Mucosa of gallbladder (tissue), 1 donor: ENCODE data around the gene ZBTB2. TPM values are rescaled to one million over a fixed set of nuclear protein-coding genes. Genes with fewer than 3 reads are reported as not detected.

Source experiments
- DNase-seq: peaks from one replicate; pipeline ENCODE4 v3.0.0-alpha.2; 2020; ENCODE audit warnings: low spot score
- total RNA-seq: library from RNA; stranded (reverse); gene quantifications from one replicate; pipeline ENCODE4 v1.2.1, GENCODE V29; 2021
- donor health status: DM: no; HTN: no; CAD: no.

Gene ZBTB2, protein sequence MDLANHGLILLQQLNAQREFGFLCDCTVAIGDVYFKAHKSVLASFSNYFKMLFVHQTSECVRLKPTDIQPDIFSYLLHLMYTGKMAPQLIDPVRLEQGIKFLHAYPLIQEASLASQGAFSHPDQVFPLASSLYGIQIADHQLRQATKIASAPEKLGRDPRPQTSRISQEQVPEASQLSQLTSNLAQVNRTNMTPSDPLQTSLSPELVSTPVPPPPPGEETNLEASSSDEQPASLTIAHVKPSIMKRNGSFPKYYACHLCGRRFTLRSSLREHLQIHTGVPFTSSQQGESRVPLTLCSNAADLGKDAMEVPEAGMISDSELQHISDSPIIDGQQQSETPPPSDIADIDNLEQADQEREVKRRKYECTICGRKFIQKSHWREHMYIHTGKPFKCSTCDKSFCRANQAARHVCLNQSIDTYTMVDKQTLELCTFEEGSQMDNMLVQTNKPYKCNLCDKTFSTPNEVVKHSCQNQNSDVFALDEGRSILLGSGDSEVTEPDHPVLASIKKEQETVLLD
- total RNA-seq = 9.1 TPM

DNA sequence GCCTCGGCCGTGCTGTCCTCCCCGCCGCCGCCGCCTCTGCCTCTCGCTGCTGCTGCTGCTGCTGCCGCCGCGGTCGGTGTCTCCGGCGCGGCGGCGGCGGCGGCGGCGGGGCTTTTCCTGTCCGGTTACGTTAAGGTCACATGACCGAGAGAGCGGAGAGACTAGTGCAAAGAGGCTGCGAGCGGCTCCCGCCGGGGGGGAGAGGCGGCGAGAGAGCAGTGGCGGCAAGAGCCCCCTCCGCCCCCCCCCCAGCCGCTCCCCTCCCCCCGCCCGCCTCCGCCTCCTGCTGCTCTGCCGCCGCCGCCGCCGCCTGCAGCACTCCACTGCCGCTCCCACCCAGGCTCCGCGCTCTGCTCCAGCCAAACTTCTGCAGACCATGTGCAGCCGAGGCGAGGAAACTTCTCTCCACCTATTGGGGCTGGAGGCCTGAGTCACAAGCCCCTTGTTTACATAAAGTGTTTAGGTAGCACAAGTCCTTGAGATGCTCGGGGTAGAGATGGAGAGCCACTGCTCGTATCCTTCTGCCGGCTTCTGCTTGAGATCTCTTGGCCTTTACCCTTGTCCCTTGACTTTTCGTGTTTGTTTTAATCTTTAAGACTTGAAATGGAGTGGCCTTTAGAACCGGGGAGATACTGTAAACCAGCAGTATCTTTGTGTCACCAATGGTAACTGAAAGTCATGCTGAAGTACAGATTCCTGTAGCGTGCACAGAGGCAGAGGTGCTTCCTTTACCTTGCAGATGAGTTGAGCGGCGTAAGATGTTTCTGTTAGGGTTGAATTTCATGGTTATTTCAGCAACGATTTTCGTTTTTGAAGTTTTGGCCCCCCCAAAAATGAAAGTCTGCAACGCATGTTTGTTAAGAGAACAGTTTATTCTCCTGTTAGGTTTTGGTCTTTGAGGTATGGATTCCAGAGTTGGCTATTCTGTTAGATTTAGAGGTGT is at the start of gene ZBTB2:
Gene ZBTB2 (minus strand): TSS at position 89 of the 943 bp plus-strand sequence. CDS start 17,922 bp downstream, outside the sequence.
- peak; percentile 59 for DNase-seq

DNA sequence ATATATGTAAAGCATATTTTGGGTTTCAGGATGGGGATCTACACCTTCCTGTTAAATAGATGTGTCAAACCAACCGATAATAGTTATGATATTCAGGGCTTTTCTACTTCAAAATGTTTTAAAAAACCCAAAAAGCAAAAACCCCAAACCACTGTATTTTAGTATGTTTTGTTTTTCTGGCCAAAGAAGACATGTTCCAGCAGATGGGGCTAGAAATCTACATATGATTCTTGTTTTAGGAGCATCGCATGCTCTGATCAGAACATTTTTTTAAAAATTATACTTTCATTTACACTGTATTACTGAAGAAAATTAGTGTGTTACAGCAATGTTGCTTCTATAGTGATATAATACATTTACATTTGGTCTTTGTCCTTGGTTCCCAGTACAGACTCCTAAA is 49.6 kb upstream of the ZBTB2 start:
- no peak for DNase-seq

DNA sequence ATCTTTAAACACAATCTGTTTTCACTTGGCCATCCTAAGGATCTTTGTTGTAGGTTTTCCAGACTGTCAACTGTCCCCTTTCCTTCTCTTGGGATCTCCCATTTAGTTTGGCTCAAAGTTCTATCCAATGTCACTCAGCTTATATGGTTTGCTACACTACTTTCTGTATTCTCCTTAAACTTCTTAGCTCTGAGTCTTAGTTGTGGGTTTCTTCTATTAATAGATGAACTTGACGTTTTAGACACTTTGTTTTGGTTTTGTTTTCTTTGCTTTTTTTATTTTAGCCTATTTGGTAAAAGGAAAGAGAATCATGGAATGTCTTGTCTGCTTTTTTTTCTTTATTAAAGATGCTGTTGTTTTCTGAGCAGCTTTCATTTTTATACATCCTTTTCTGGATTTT is 49.1 kb upstream of the ZBTB2 start:
- no peak for DNase-seq

DNA sequence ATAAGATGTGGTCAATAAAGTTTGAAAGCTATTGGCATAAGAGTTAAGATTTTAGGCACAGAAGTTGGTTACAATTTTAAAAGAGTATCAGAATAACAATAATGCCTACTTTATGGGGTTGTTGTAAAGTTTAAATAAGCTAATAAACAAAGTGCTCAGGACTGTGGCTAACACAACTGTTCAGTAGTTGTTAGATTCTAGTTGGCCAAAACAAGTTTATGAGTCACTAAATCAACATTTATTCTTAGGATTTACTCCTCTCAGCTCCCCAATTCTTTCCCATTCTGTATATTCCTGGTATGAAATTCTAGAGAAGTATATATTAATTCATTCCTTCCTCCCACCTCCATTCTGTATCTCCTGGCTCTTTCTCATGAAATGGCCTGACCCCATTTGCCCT is 46.0 kb upstream of the ZBTB2 start:
- DNase-seq = no peak

DNA sequence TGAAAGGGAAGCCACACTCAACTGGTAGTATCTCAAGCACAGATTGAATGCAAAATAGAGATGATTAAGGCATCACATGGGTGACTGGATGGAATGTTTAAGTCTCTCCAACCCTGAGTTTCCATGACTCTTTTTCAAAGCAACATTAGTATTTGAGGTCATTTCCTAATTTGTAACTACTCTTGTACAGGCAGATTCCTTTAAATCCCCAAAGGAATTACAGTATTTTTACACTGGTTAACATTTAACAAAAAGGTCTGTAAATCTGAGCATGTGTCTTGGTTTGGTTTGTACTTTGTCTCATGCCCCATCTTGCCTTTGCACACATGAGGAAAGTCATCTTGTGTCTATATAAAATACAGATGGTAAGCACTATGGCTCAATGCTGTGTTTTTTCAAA is 45.4 kb upstream of the ZBTB2 start:
- DNase-seq = no peak

DNA sequence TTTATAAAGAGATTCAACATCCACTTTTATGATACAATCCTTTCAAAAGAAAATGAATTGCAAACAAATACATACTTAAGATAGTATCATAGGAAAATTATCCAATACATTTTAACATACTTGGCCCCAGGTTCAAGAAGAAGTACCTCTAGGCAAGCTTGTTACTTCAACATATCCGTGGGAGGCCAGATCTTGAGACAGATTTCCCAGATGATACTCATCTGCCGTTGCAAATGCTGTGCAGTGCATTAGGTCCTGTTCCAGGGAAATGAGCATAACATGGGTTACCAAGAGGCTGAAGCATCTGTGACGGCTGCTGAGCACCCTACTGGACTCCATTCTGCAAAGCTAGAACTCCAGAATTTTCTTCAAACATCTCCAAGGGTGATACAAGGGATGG is 44.9 kb upstream of the ZBTB2 start:
- DNase-seq = no peak

DNA sequence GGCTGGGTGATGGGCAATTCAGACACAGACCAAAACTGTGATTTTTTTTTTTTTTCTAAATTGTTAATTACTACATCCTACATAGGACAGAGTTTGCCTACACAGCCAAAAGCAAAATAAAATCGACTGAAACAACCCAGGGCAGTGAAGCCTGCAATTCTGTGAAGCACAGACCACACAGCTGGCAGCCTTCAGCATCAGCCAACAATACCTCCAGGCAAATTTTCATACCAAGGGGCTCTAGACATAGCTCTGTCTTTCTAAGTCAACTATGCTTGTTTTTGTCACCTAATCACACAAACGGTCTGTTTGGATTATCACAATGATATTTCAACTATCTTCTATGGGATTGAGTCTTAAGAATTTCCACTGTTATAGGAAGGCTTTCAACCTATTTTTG is 43.0 kb upstream of the ZBTB2 start:
- DNase-seq = no peak

DNA sequence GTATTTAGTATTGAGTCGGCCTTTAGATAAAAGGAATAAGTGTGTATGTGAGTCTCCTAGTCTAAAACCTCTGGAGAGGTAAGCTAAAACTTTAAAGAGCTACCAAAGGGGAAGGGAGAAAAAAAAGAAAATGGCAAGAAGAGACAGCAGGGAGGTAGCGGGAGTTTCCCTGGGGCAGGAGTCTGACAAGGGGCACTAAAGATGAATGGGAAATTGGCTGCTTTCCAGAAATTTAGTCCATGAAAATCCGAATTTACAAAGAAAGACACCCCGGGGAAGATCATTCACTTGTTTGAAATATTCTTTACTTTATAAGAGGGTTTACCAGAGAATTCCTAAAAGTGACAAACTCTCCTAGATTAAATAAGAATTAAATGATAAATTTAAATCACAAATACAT is 41.3 kb upstream of the ZBTB2 start:
- no peak for DNase-seq

DNA sequence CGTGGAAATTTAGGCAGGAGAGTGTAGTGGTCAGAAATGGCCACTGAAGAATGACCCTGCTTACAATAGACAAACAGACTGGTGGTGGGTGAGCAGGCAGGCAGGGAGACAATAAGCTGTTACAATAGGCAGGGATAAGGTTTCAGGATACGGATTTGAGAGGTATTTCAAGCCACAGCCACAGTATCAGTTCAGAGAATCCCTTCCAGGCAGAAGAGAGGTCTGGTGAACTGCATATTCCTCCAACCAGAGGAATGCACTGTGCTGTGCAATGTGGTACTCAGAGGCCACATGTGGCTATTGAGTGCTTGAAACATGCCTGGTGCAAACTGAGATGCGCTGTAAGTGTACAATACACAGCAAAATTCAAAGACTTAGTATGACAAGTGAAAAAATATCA is 40.0 kb upstream of the ZBTB2 start:
- no peak for DNase-seq

DNA sequence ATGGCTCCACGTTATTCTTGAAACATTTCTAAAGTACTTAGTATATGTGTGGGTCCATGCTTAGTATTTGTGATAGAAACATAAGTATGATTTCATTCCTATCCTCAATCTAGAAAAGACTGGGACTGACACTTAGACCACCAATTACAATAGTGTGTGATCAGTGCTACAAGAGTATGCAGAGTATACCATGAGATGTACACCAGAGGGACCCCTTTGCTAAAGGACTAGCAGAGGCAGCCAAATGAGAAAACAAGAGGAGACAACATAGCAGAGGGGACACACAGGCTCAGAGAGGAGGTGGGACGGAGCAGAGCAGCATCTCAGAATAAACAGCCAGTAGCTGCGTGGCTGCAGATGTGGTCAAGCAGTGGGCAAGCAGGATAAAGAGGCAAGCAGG is 39.5 kb upstream of the ZBTB2 start:
- DNase-seq = no peak

DNA sequence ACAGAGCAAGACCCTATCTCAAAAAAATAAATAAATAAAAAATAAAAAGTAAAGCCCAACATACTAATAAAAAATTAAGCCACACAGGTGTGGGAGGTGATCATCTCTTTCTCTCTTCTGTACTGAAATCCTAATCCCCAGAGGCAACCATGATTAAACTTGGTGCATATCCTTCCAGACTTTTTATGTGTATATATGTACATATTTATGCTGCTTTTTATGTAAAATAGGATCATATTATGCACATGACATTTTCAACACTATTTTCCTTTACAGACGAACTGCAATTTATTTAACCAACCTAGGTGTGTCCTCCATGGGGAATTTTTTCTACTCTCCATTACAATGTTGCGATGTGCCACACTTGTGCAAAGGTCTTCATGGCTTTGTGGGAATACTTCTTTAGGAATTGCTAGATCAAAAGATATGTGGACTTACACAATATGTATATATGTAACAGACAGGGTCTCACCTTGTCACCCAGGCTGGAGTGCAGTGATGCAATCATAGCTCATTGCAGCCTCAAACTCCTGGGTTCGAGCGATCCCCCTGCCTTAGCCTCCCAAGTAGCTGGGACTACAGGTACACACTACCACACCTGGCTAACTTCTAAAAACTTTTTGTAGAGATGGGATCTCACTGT is 36.9 kb upstream of the ZBTB2 start:
- no peak for DNase-seq

DNA sequence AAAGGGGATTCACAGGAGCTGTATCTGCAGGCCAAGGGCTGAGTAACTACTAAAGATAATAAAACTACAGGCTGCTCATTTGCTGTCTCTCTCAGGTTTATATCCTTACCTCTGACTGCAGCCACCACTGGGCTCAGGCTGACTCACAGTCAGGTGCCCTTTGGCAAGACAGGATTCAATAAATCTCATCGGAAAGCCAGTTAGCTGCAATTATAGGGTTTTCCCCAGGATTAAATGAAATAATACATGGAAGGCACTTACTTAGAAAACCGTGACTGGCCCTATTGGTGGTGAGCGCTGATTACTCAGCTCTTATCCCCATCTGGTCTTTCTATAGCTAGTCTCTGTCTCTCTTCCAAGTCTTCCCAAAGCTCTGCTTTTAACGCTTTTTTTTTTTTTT is 34.2 kb upstream of the ZBTB2 start:
- DNase-seq = no peak

DNA sequence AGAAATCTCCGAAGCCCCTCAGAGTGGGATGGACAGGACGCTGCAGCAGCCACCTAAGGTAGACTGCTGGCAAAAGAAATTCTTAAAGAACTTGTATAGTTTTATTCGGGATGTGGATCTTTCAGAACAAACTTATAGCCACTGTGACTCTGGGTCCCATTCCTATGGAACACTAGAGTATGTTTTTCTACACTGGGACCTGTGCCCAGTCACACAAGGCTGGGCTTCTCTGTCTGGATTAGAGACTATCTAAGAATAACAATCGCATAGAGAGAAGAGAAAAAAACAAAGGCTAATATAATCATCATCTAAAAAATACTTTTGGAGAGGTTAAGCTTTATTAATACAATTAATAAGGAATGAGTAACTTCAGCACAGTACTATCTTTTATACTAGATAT is 31.6 kb upstream of the ZBTB2 start:
- DNase-seq = no peak

DNA sequence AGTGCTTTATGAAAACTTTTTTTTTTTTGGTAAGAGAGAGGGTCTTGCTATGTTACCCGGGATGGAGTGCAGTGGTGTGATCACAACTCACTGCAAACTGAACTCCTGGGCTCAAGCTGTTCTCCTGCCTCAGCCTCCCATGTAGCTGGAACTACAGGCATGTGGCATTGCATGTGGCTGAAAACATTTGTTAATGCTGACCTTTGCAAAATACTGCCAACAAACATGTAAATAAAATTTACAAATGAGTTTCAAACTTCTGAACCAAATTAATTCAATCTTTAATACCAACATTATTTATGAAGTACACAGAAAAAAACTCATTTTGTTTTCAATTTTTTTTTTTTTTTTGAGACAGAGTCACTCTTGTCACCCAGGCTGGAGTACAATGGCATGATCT is 26.1 kb upstream of the ZBTB2 start:
- DNase-seq = no peak

DNA sequence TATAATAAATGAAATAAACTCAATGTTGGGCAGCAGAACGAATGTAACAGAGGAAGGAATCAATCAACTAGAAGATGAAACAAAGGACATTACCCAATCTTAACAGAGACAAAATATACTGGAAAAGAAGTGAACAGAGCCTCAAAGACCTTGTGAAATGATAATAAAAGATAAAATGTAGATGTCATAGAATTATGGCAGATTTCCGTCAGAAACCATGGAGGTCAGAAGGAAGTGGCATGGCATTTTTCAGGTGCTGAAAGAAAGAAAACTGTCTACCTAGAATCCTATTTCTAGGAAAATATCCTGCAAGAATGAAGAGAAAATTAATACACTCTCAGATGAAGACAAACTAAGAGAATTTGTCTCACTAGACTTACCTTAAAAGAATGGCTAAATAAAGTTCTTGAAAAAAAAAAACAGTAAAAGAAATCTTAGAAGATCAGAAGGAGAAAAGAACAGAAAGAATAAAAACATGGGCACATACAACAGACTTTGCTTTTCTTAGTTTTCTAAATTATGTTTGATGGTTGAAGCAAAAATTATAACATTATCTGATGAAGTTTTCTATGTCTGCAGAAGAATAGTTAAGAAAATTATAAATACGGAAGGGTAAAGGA is 23.4 kb upstream of the ZBTB2 start:
- DNase-seq = no peak

DNA sequence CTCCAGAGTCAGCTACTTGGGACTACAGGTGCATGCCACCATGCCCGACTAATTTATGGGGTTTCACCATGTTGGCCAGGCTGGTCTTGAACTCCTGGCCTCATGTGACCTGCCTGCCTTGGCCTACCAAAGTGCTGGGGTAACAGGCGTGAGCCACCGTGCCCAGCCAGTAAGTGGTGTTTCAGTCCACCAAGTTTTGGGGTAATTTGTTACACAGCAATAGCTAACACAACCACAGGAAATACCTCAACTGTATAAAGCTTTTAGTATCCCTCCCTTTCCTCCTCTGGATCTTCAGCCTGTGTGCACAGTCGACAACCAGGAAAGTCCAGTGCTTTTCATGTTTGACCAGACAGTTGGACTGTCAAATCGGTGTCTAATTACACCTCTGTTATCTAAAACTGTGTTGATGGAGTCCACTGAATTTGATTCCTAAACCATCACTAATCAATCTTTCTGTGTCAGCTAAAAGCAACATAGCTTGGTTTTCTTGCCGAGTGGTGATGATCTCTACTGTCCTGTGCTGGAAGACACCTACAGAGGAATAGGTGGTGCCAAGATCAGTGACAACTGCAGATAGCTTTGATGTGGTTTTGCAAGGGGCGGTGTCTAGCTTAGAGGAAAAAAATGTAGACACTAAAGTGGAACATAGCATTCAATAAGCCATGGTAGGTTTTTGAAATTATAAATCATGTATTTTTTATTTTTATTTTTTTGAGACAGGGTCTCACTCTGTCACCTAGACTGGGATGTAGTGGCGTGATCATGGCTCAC is 22.2 kb upstream of the ZBTB2 start:
- DNase-seq = no peak

DNA sequence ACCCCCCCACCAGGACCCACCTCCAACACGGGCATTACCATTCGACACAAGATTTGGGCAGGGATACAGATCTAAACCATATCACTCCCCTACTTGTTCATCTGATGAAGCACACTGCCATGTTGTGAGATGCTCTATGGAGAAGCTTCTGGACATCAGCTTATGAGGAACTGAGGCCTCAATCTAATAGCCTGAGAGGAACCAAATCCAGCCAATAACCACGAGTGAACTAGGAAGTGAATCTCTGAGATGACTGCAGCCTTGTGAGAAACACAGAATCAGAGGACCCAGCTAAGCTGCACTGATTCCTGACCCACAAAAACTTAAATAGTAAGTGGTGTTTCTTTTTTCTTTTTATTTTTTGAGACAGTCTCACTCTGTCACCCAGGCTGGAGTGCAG is 21.6 kb upstream of the ZBTB2 start:
- no peak for DNase-seq

DNA sequence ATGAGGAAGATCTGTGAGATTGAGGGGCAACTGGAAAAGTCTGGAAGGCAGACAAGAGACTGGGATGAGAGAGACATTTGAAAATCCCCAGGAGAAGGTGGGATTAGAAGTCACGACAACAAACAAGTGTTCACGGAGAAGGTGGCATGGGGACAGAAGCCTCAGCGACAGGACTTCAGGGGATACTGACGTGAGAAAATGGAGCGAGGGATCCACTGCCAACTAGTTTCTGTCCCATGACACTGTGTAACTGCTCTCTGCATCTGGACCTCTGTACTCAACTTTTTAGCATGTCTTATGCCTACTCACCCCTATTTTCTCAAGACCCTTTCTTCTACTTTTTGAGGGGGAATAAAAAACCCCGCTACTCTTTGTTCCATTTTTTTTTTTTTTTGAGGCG is 18.3 kb upstream of the ZBTB2 start:
- no peak for DNase-seq

DNA sequence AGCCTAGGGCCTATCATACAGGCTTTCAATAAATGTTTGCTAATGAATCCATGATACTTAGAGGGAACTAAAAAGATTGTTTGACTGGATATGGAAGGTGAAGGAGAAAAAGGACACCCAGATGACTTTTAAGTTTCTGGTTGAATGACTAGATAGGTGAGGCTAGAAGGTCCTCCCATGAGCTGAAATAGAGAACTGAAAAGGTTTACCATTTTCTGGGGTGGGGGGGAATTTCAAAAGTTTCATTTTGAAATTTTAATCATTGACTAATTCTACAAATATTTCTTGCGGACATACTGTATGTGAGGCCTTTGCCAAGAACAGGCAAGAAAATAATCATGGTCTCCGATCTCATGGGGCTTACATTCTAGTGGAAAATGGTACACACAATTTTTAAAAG is 17.9 kb upstream of the ZBTB2 start:
- no peak for DNase-seq

DNA sequence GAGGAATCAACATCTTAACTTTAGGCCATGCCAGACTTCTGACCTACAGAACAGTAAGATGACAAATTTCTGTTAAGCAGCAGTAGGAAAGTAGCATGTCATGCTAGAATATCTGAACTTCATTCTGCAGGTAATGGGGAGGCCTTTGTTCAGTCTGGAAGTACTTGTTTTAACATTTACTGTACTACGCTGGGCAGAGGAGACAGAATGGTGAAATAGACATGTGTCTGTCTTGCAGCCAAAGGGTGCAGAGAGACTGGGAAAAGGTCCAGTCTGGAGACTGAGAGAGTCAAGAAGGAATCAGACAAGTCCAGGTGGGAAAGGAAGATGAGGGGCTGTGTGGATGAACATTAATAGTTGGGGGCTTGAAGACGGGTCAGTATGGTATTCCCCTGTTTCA is 17.5 kb upstream of the ZBTB2 start:
- DNase-seq = no peak

DNA sequence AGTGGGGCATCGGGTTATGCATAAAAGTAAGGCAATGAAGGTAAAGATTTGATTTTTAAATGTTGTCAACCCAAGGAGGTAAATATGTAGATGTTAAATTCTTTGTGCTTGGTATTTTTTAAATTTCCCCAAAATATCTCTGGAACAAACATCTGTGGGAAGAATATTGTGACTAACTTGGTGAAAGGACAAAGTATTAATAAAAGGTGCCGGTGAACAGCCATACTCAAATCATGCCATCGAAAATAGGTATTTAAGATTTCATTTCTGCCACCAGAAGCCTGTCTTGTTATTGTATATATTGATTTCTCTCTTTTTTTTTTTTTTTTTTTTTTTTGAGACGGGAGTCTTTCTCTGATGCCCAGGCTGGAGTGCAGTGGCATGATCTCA is 12.6 kb upstream of the ZBTB2 start:
- DNase-seq = no peak
